NB4 (cell line): ENCODE results near the gene ZNF219.
A peak's percentile ranks its signal among the peaks of the same experiment; 100 is the strongest.

Experiments used
- DNase-seq: peaks from one replicate; pipeline ENCODE4 v3.0.0; 2010; ENCODE audit warnings: low read depth
- H3K4me3 ChIP-seq: one replicate; pipeline ENCODE4 v1.5.1; 2011; ENCODE audit warnings: mild to moderate bottlenecking, low read depth, low read length, moderate library complexity
- MYC ChIP-seq: IDR thresholded peaks from 2 replicates; pipeline ENCODE4 v1.6.1; 2011; ENCODE audit warnings: low read depth, low read length
- POLR2A ChIP-seq: IDR thresholded peaks from 2 replicates; pipeline ENCODE4 v1.6.1; 2011; ENCODE audit warnings: mild to moderate bottlenecking; ENCODE audit not compliant: insufficient read length; ENCODE audit errors: extremely low read depth
- TF ChIP-seq, protein P1 (sequence below): IDR thresholded peaks from 2 replicates; pipeline ENCODE4 v1.6.1; 2011; ENCODE audit warnings: low read depth, low read length
- TF ChIP-seq, protein P2 (sequence below): IDR thresholded peaks from one replicate; pipeline ENCODE4 v1.5.1; 2012; ENCODE audit warnings: low read depth, low read length

ZNF219 gene

DNA sequence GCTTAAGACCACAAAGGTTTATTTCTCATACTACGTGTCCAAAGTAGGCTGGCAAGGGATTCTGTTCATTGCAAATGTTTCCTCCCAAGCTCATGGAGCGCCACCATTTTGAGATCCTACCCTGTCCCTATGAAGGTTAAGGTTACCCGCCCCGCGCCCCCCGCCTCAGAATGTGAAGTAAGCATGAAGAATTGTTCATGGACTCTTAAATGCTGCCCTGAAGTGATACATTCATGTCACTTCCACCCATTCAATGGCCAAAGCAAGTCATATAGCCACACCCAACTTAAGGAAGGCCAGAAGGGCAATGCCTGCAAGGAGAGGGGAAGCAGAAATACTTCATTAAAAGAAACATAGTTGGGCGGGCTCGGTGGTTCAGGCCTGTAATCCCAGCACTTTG is 6.6 kb upstream of the ZNF219 start:
- DNase-seq: no peak
- peak overlapping the region; percentile 86 for H3K4me3 ChIP-seq
- no peak for TF ChIP-seq POLR2A
- TF ChIP-seq, protein P1, sequence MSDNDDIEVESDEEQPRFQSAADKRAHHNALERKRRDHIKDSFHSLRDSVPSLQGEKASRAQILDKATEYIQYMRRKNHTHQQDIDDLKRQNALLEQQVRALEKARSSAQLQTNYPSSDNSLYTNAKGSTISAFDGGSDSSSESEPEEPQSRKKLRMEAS: no peak
- no peak for TF ChIP-seq MYC
- TF ChIP-seq, protein P2, sequence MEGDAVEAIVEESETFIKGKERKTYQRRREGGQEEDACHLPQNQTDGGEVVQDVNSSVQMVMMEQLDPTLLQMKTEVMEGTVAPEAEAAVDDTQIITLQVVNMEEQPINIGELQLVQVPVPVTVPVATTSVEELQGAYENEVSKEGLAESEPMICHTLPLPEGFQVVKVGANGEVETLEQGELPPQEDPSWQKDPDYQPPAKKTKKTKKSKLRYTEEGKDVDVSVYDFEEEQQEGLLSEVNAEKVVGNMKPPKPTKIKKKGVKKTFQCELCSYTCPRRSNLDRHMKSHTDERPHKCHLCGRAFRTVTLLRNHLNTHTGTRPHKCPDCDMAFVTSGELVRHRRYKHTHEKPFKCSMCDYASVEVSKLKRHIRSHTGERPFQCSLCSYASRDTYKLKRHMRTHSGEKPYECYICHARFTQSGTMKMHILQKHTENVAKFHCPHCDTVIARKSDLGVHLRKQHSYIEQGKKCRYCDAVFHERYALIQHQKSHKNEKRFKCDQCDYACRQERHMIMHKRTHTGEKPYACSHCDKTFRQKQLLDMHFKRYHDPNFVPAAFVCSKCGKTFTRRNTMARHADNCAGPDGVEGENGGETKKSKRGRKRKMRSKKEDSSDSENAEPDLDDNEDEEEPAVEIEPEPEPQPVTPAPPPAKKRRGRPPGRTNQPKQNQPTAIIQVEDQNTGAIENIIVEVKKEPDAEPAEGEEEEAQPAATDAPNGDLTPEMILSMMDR: no peak

DNA sequence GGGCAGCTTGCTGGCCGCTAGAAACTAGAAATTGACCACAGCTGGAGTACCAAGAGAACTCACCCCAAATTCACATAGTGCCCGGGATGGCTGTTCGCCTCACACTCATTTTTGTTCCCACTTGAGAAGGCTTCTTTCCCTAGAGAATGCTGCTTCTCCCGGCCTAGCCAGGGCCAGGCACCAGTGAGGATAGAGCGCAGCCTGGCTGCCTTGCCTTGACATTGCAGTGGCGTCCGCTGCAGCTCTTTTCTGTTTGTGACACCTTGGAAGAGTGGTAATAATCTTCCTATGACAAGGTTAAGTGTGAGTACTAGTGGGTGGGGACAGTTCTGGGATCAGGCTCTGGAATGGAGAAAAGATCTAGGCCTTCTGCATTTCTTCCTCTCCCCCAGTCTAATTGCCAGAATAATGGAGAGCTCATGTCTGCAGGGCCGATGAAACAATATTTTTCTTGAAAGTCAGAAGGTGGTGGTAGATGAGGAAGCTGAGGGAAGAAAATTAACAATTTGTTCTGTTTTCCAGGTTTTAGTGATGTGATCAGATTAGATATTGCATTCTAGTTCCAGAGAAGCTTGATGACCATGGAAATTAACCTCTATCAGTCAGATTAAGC is 6.1 kb upstream of the ZNF219 start:
- TF ChIP-seq, protein P2: peak; percentile 85
- no peak for TF ChIP-seq POLR2A
- H3K4me3 ChIP-seq: peak overlapping the region; percentile 86
- DNase-seq: peak; percentile 85

DNA sequence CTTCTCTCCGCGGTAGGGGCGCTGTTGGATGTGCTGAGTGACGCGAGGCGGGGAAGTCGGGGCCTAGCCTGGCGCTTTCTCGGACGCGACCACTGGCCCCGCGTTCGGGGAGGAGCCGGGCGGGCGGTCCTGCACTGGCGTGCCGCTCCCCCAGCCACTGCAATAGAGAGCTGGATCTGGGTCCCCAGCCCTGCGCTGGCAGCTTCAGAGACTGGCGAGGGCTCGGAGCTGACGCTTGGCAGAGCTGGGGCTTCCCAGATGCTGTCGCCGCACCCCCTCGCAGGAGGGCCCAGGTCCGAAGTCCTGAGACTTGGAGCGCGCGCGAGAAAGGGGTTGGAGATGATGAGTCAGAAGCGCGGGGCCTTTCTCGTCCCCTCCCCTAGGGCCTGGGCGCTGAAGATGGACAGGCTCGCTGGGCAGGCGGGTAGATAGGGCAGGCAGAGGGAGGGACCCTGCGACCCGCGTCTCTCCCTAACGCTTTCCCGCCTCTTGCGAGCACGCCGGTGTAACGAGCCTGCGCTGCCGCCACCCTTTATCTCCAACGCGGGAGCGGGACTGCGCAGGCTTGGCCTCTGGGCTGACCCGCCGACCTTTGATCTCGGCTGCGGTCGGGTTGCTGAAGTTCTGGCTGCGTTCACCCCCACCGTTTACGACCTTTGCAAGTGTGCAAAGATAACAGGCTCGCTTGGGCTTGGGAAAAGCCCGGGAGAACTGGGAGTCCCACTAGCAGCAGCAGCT is 5.4 kb upstream of the ZNF219 start:
- peak overlapping the region; percentile 86 for H3K4me3 ChIP-seq
- TF ChIP-seq, protein P2: peak; percentile 51
- TF ChIP-seq POLR2A (peak; percentile 76), MYC (no peak; the same call in none of the 2 replicates)
- TF ChIP-seq, protein P1: peak; percentile 53
- DNase-seq: peak; percentile 96

DNA sequence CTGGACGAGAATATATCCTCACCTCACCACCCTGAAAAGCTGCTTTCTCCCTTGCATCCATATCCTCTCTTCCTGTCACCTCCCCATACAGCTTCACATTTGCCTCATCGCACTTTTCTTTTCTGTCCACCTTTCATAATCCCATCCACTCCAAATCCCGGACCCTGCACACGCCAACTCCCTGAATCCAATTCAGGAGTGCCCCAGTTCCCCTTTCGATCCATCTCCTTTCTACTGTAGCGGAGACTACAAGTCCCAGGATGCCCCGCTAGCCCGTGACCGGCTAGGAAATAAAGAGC is 4.9 kb upstream of the ZNF219 start:
- DNase-seq: no peak
- H3K4me3 ChIP-seq: peak overlapping the region; percentile 42
- no peak for TF ChIP-seq POLR2A
- 0 out of 2 replicates have a peak, but pooled peaks have one; percentile 69 for TF ChIP-seq MYC

DNA sequence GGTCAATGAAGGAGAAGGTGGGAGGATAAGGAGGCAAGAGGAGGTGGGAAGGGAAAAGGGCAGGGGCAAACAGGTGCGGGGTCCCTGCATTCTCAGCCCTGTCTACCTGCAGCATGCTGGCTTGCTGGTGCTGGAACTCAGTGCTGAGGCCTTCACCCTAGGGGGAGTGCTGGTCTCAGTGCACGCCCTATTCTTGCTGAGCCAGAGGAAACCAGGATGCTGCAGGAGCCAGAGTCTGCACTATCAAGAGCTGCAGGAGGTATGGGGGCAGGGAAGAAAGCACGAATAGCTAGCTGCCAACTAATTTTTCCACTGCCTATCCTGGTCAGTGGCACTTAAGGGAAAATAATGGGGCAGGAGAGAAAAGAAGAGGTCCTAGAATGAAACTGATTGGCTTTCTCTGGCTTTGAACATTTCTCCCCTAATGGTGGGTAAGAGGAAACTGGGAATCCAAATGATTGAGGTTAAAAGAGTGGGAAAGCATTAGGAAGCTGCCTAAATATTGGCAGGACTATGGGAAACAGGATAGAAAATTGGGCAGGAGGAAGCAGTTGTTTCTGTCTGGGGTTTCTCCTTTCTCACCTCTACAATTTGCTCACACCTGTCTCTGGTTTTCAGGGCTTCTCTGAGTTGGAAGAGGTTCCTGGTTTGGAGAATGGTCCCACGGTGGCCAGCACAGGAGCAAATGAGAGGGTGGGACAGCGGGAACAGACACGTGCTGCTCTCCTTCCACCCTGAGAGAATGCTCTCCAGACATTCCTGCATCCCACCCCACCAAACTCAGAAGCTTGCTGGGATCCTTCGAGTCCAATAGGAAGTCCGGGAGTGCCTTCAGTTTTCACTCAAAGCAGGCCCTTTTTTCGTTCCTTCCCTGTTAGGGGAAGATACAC is 4.3 kb upstream of the ZNF219 start:
- TF ChIP-seq POLR2A: no peak
- TF ChIP-seq MYC: no peak
- TF ChIP-seq, protein P2: no peak
- TF ChIP-seq, protein P1: no peak
- H3K4me3 ChIP-seq: peak overlapping the region; percentile 42
- no peak for DNase-seq

DNA sequence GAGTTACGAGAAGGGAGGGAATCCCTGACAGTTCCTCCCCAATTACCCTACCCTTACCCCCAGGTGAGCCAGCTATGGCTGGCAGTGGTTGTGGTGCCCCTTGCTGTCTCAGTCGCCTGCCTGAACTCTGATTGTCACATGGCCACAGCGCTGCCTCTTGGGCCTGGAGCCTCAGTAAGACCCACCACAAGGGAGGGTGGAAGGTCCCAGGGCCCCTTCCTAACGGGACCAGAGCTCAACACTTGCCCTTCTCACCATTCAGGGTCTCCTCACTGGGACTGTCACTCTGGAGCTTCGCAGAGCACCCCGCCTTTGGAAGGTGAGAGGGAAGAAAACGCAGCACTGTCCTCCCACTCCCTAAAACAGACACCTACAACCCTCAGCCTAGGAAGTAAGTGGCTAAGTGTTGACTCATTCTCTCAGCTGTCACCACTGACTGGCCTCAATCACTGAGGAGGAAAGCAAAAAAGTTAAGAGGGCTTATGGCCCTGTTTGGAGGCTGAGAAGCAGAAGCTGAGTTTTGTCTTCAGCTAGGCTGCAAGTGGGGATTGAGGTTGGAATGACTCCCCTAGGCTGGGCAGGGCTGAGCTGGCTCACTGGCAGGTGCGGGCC is 3.5 kb upstream of the ZNF219 start:
- TF ChIP-seq POLR2A: no peak
- TF ChIP-seq MYC: no peak
- TF ChIP-seq, protein P2: no peak
- TF ChIP-seq, protein P1: no peak
- DNase-seq: peak; percentile 51
- no peak overlapping the region for H3K4me3 ChIP-seq
